Lower lobe of right lung (tissue), 2 donors: Measurements from ENCODE around the gene PPP1R14B. TPM values are rescaled to one million over a fixed set of nuclear protein-coding genes. Genes with fewer than 3 reads are reported as not detected.
"Not testable (repeated sequence)": the region's sequence is repeated elsewhere in the genome, so short reads cannot be mapped to it uniquely, and the experiment has no call there.

Experiments used
- ATAC-seq, 2 donors: fragments of 200-7000 bp; cut with Tn5 transposase; one replicate each; pipeline ENCODE4 v1.9.1; 2020 to 2022; ENCODE audit warnings: mild to moderate bottlenecking in 2 of 2, moderate library complexity in 2 of 2
- DNase-seq: peaks from one replicate; pipeline ENCODE4 v3.0.0-alpha.2; 2020
- H3K27ac ChIP-seq: fragments of 200-600 bp; one replicate; pipeline ENCODE4 v1.8.0; 2022
- H3K27me3 ChIP-seq: fragments of 200-600 bp; one replicate; pipeline ENCODE4 v1.8.0; 2022; ENCODE audit warnings: low read depth
- H3K36me3 ChIP-seq: fragments of 200-600 bp; one replicate; pipeline ENCODE4 v1.8.0; 2022; ENCODE audit warnings: mild to moderate bottlenecking
- H3K4me1 ChIP-seq: fragments of 200-600 bp; one replicate; pipeline ENCODE4 v1.8.0; 2022
- H3K4me3 ChIP-seq: fragments of 200-600 bp; one replicate; pipeline ENCODE4 v1.8.0; 2022; ENCODE audit warnings: mild to moderate bottlenecking
- H3K9me3 ChIP-seq: fragments of 200-600 bp; one replicate; pipeline ENCODE4 v1.8.0; 2022
- intact Hi-C: fragments of 100-400 bp; cut with DNase I; formaldehyde crosslinking; loops from one replicate; pipeline ENCODE4 v1.11.0; 2022
- total RNA-seq: library from RNA; stranded (reverse); fragmentation: NEBNext Ultra II Directional; extraction: Animal tissue kit (Norgen Biotek cat#: 25700); gene quantifications from one replicate; pipeline ENCODE4 v1.2.1, GENCODE V29; 2021
- TF ChIP-seq, protein P1 (sequence below): fragments of 200-600 bp; IDR thresholded peaks from one replicate; pipeline ENCODE4 v1.8.0; 2022; ENCODE audit warnings: antibody characterized with exemption, mild to moderate bottlenecking
- donor health status: DM: no; HTN: yes; CAD: no; lungs with severe emphysema.

Gene PPP1R14B
- total RNA-seq, 1 donor from 2014 or later: 55.4 TPM

DNA sequence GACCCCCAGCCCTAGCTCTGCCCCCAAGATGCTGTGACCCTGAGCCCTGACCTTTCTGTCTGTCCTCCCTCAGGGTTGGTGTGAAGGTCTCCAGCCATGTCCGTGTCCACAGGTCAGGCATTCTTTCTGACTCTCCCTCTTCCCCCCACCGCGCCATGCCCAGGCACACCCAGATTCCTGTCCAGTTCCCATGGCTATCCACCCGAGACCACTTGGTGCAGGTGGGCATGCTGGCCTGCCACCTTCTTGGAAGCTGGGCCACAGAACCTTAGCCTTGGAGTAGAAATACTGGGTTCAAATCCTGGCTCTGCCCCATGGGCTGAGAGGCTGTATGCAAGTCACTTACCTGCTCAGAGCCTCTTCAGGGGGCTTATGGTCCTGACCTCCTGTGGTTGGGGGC is 2.3 kb upstream of the PPP1R14B start:
- H3K4me3 ChIP-seq: no peak overlapping the region
- peaks cover 48% of the 10 kb centered on the region for H3K4me1 ChIP-seq
- no peak overlapping the region for H3K27ac ChIP-seq
- intact Hi-C loops: no loop called here
- ATAC-seq (no peak), DNase-seq (no peak)
- H3K27me3 ChIP-seq: no peaks in the 10 kb centered on the region
- TF ChIP-seq, protein P1, sequence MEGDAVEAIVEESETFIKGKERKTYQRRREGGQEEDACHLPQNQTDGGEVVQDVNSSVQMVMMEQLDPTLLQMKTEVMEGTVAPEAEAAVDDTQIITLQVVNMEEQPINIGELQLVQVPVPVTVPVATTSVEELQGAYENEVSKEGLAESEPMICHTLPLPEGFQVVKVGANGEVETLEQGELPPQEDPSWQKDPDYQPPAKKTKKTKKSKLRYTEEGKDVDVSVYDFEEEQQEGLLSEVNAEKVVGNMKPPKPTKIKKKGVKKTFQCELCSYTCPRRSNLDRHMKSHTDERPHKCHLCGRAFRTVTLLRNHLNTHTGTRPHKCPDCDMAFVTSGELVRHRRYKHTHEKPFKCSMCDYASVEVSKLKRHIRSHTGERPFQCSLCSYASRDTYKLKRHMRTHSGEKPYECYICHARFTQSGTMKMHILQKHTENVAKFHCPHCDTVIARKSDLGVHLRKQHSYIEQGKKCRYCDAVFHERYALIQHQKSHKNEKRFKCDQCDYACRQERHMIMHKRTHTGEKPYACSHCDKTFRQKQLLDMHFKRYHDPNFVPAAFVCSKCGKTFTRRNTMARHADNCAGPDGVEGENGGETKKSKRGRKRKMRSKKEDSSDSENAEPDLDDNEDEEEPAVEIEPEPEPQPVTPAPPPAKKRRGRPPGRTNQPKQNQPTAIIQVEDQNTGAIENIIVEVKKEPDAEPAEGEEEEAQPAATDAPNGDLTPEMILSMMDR: no peak
- no peaks in the 10 kb centered on the region for H3K9me3 ChIP-seq
- peaks cover 3% of the 10 kb centered on the region for H3K36me3 ChIP-seq

DNA sequence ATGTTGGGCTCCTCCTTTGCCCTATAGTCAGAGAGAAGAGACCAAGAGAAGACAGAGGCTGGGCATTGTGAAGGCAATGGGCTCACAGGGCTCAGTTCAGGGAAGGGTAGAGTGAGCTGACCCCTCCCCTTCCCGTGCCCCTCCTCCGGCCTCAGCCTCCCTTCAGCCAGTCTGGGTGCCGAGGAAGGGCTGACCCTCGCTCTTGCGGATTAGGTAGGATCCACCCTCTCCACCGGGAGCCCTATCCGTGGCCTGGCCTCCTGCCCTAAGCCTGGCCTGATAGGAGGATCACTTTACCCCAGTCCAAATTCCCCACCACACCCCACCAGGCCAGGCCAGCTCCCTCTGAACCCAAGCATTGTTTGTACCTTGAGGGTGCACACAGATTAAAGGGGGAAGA is 1.8 kb upstream of the PPP1R14B start:
- no peaks in the 10 kb centered on the region for H3K9me3 ChIP-seq
- TF ChIP-seq, protein P1: no peak
- intact Hi-C loops: no loop called here
- ATAC-seq: no peak
- H3K4me1 ChIP-seq: peaks cover 45% of the 10 kb centered on the region
- no peaks in the 10 kb centered on the region for H3K27me3 ChIP-seq
- H3K36me3 ChIP-seq: peaks cover 7% of the 10 kb centered on the region
- no peak for DNase-seq
- no peak overlapping the region for H3K4me3 ChIP-seq
- H3K27ac ChIP-seq: no peak overlapping the region

DNA sequence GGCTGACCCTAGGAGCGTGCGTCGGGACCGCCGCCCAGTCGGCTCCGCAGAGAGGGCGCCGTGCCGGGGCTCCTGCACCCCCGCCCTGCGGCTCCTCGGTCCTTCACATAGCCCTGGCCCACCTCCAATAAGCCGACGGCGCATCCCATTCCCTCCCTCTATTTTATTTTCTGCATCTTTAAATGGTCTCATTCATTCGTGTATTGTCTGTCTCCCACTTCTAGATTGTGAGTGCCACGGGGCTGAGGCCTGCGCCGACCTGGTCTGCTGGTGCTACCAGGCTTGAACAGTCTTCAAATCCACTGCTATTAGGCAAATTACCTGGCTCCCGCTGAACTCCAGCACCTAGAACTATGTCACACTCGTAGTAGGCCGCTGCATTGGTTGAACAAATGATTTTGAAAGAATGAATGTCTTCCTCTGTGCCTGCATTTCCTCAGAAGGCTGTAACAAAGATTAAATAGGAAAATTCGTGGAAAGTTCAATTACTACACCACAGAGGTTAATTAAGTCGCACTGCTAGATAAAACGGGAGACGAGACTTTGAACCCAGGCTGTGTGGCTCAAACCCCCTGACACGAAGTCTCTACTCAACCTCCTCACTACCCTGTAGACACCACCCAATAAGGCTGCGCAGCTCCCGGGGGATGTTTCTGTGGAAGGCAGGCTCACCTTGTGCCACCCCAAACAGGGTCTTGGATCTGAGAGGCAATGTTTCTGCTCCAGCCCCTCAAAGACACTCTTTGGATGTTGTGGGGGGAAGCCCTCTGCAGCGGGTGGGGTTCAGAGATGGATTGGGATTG is 1.2 kb upstream of the PPP1R14B start:
- Histone ChIP-seq H3K36me3 (peaks cover 13% of the 10 kb centered on the region), H3K4me3 (peak overlapping the region; percentile 94), H3K4me1 (peaks cover 42% of the 10 kb centered on the region), H3K27me3 (no peaks in the 10 kb centered on the region), H3K27ac (peak overlapping the region; percentile 79), H3K9me3 (no peaks in the 10 kb centered on the region)
- peak in 1 of 2 donors; percentile 3 for ATAC-seq
- intact Hi-C loops: no loop called here
- TF ChIP-seq, protein P1: no peak
- no peak for DNase-seq

DNA sequence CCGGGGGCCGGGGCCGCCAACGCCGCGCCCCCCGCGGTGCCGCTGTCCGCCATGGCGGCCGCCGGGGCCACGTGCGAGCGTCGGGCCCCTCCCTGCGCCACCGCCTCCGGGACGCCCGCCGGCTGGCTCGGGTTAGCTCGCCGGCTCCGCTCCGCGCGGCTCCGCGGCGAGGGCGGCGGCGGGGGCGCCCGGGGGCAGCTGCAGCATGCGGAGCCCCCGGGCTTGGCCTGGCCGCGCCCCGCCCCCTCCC is 197 bp downstream of the PPP1R14B start:
- DNase-seq, H3K9me3 ChIP-seq, intact Hi-C loops, H3K27ac ChIP-seq, ATAC-seq, H3K27me3 ChIP-seq: not testable (repeated sequence)
- Histone ChIP-seq H3K4me1 (peaks cover 42% of the 10 kb centered on the region), H3K36me3 (peaks cover 13% of the 10 kb centered on the region), H3K4me3 (peak overlapping the region; percentile 94)

DNA sequence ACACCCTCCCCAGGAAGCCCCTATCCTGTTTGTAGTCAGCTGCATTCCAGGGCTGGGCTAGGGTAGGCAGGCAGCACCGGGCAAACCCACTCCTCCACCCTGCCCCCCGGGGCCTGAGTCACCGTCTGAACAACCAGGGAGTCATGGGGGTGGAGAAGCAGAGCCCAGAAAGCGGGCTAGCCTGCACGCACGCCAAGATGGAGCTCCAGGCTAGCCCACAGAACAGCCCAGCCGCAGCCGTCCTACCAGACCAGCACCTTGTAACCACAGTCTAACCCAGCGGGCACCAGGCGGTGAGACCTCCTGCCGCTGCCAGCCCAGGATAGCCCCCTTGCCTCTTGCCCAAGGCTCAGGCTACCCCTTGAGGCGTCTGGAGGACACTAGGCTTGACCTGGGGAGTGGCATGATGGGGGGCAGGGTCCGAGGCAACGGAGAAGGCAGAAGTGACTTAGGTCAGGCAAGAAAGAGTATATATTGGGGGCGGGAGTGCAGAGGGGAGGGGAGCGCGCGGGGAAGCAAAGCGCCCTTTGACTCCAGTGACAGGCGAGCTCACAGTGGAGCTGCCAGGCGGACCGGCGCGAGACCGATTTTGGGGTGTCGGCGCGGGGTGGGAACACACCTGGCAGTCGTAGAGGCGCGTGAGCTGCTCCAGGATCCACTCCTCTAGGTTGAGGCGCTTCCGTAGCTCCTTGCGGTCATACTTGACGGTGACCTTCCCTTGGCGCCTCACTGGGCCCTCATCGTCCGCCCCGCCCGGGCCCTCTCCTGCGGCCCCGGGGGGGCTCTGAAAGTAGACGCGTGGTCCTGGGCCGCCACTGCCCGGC is 734 bp downstream of the PPP1R14B start:
- Histone ChIP-seq H3K4me3 (peak overlapping the region; percentile 76), H3K27me3 (no peaks in the 10 kb centered on the region), H3K27ac (peak overlapping the region; percentile 72), H3K4me1 (peaks cover 41% of the 10 kb centered on the region), H3K9me3 (no peaks in the 10 kb centered on the region), H3K36me3 (peaks cover 13% of the 10 kb centered on the region)
- ATAC-seq: no peak
- intact Hi-C loops: no loop called here
- TF ChIP-seq, protein P1: no peak
- DNase-seq: peak; percentile 76

DNA sequence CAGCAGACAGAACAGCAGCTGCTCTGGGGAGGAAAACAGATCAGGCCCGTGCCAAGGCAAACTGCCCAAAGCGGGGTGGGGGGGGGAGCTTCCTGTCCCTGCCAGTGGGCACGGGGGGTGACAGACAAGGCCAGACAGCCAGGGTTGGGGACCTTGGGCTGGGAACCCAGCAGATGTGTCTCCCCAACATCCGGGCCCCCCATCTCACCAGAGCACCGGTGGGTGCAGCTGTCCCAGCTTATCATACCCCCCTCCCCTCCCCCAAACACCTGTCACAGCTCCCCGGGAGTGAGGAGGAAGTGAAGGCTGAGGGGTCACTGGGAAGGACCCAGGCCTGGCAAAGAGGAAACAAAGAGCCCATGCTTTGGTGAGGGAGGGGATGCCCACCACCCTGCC is 1.3 kb downstream of the PPP1R14B start:
- H3K36me3 ChIP-seq: peaks cover 13% of the 10 kb centered on the region
- intact Hi-C loops: no loop called here
- TF ChIP-seq, protein P1: no peak
- H3K27ac ChIP-seq: peak overlapping the region; percentile 72
- ATAC-seq (no peak), DNase-seq (no peak)
- H3K27me3 ChIP-seq: no peaks in the 10 kb centered on the region
- no peaks in the 10 kb centered on the region for H3K9me3 ChIP-seq
- H3K4me3 ChIP-seq: peak overlapping the region; percentile 76
- H3K4me1 ChIP-seq: peaks cover 38% of the 10 kb centered on the region
